ENCODE measurements around the gene CREB1.

The CREB1 gene

GRCh38 chr2:207531032-207531952 lies 1.5 kb downstream of the CREB1 start:
- 0 out of 2 replicates have a peak, but pooled peaks have one; percentile 5 for TF ChIP-seq ZNF335 (tag by site-specific recombination; conservative IDR thresholded peaks at IDR 0.05)
- TF ChIP-seq ZNF394 (tag by site-specific recombination; IDR thresholded peaks at IDR 0.05; ENCODE audit: borderline replicate concordance): no peak
- TF ChIP-seq ZBTB20 (tag by site-specific recombination; IDR thresholded peaks at IDR 0.05): peak; percentile 49; the same call in 1 of the 2 replicates
- 0 out of 2 replicates have a peak, but pooled peaks have one; percentile 7 for TF ChIP-seq ZBTB10 (tag by site-specific recombination; IDR thresholded peaks at IDR 0.05)
- Histone ChIP-seq H3K4me3 (ENCODE audit: low read depth, low read length) (peak overlapping the region; percentile 96), H3K36me3 (ENCODE audit: control insufficient read depth in 2 of 2, insufficient read depth in 1 of 2, low read length in 2 of 2) (no peaks in the 10 kb centered on the region; a peak in 1 of 3 replicates), H3K27ac (ENCODE audit: extremely low read depth, low read depth, low read length) (peak overlapping the region; percentile 82), H3K4me1 (ENCODE audit: control insufficient read depth, insufficient read depth, low read length) (peaks cover 3% of the 10 kb centered on the region; the same call in 1 of the 2 replicates), H3K9me3 (ENCODE audit: control insufficient read depth, insufficient read depth, low read depth, low read length) (no peaks in the 10 kb centered on the region)
- CTCF ChIA-PET: interaction anchor here (0.6 to 1.0 kb wide), 4 partner anchors 106 to 509 kb away, joined by 3 to 4 read pairs (median 3); no protein-coding TSS in a partner anchor
- POLR2A ChIA-PET: interaction anchor here (0.7 to 2.2 kb wide), 5 partner anchors 8 to 195 kb away, joined by 3 to 22 read pairs (median 8); partner anchors contain the start of genes CCNYL1 and METTL21A

DNA sequence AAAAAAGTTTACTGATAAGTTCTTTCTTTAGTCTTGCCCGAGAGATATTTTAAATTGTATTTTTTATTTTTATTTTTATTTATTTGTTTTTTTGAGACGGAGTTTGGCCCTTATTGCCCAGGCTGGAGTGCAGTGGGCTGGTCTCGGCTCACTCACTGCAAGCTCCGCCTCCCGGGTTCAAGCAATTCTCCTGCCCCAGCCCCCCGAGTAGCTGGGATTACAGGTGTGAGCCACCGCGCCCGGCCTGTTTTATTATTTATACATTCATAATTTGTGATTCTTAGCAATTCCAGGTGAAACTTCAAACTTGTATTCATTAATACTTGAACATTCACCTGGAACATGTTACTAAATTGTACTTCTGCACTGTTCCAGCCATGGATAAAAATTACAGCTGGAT lies 2.9 kb downstream of the CREB1 start:
- no peaks in the 10 kb centered on the region for H3K9me3 ChIP-seq (ENCODE audit: control insufficient read depth, insufficient read depth, low read depth, low read length)
- POLR2A ChIA-PET: interaction anchor here (0.7 to 1.3 kb wide), 2 partner anchors 72 to 93 kb away, joined by 3 to 4 read pairs; partner anchors contain the start of gene METTL21A
- no peak overlapping the region for H3K27ac ChIP-seq (ENCODE audit: extremely low read depth, low read depth, low read length)
- TF ChIP-seq ZNF76 (tag by site-specific recombination; IDR thresholded peaks at IDR 0.05; ENCODE audit: borderline replicate concordance, low read depth): no peak
- no peaks in the 10 kb centered on the region; a peak in 1 of 3 replicates for H3K36me3 ChIP-seq (ENCODE audit: control insufficient read depth in 2 of 2, insufficient read depth in 1 of 2, low read length in 2 of 2)
- no peak overlapping the region for H3K4me3 ChIP-seq (ENCODE audit: low read depth, low read length)
- CTCF ChIA-PET: interaction anchor here (0.5 to 0.7 kb wide), 4 partner anchors 100 to 716 kb away, joined by 3 to 5 read pairs (median 4); no protein-coding TSS in a partner anchor
- peaks cover 3% of the 10 kb centered on the region; the same call in 1 of the 2 replicates for H3K4me1 ChIP-seq (ENCODE audit: control insufficient read depth, insufficient read depth, low read length)

DNA sequence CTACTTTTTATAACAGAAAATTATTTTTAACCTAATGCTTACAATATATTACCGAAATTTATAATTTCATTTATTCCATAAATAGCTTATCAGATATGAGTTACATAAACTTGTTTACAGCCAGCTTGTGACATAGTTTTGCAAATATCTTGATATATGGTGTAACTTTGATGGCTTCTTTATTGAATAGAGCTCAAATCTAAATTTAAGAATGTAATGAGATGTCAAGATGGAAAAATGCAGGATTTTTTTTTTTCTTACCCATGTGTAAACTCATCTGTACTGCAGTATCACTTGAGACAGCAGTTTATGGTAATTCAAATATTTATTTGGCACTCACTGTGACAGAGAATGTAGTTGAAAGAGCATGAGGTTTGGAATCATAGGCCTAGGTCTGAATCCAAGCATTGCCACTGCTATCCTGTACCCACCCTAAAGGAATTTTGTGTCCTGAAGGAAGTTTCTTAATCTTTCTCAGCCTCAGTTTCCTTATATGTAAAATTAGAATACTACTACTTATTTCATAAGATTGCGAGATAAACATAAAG lies 3.8 kb downstream of the CREB1 start:
- TF ChIP-seq ZNF654 (tag by site-specific recombination; IDR thresholded peaks at IDR 0.05; ENCODE audit: low read depth): no peak
- no peak for TF ChIP-seq ZNF132 (tag by site-specific recombination; IDR thresholded peaks at IDR 0.05; ENCODE audit: borderline replicate concordance)
- TF ChIP-seq PRDM6 (tag by site-specific recombination; IDR thresholded peaks at IDR 0.05): peak; percentile 12; the same call in 1 of the 2 replicates
- POLR2A ChIA-PET: interaction anchor here (0.6 to 1.3 kb wide), 3 partner anchors 92 to 178 kb away, joined by 3 to 4 read pairs (median 4); partner anchors contain the start of genes CCNYL1 and METTL21A
- no peaks in the 10 kb centered on the region; a peak in 1 of 3 replicates for H3K36me3 ChIP-seq (ENCODE audit: control insufficient read depth in 2 of 2, insufficient read depth in 1 of 2, low read length in 2 of 2)
- H3K9me3 ChIP-seq (ENCODE audit: control insufficient read depth, insufficient read depth, low read depth, low read length): no peaks in the 10 kb centered on the region
- CTCF ChIA-PET: interaction anchor here (0.7 kb wide), 2 partner anchors 99 to 427 kb away, joined by 3 to 4 read pairs; no protein-coding TSS in a partner anchor
- H3K27ac ChIP-seq (ENCODE audit: extremely low read depth, low read depth, low read length): no peak overlapping the region
- no peak overlapping the region for H3K4me3 ChIP-seq (ENCODE audit: low read depth, low read length)
- peaks cover 3% of the 10 kb centered on the region; the same call in 1 of the 2 replicates for H3K4me1 ChIP-seq (ENCODE audit: control insufficient read depth, insufficient read depth, low read length)

DNA sequence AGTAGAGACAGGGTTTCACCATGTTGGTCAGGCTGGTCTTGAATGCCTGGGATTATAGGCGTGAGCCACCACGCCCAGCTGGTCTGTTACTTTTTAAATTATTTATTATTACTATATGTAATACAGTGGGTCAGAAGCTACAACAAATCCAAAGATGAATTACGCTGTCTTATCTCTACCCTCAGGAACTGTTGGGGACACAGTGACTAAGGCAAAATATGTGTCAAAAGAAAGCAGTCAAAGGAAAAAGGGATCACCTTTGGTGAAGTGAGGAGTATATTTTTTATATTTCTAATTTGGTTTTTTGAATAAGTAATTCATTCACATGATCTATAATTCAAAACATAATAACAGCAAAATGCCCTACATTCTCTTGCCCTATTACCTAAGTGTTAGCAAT lies 4.7 kb downstream of the CREB1 start:
- H3K4me3 ChIP-seq (ENCODE audit: low read depth, low read length): no peak overlapping the region
- no peak overlapping the region for H3K27ac ChIP-seq (ENCODE audit: extremely low read depth, low read depth, low read length)
- no peaks in the 10 kb centered on the region; a peak in 1 of 3 replicates for H3K36me3 ChIP-seq (ENCODE audit: control insufficient read depth in 2 of 2, insufficient read depth in 1 of 2, low read length in 2 of 2)
- POLR2A ChIA-PET: no interaction called here
- peaks cover 3% of the 10 kb centered on the region; the same call in 1 of the 2 replicates for H3K4me1 ChIP-seq (ENCODE audit: control insufficient read depth, insufficient read depth, low read length)
- TF ChIP-seq ZNF404 (tag by site-specific recombination; IDR thresholded peaks at IDR 0.05): no peak
- TF ChIP-seq ZNF626 (tag by site-specific recombination; IDR thresholded peaks at IDR 0.05): no peak
- no peak for TF ChIP-seq ZNF624 (tag by site-specific recombination; IDR thresholded peaks at IDR 0.05)
- no peak for TF ChIP-seq ZNF544 (tag by site-specific recombination; IDR thresholded peaks at IDR 0.05)
- TF ChIP-seq PRDM6 (tag by site-specific recombination; IDR thresholded peaks at IDR 0.05): no peak
- no peak for TF ChIP-seq ZNF560 (tag by site-specific recombination; IDR thresholded peaks at IDR 0.05; ENCODE audit: borderline replicate concordance)
- CTCF ChIA-PET: interaction anchor here (0.6 to 0.8 kb wide), 2 partner anchors 83 to 178 kb away, joined by 3 read pairs; no protein-coding TSS in a partner anchor
- H3K9me3 ChIP-seq (ENCODE audit: control insufficient read depth, insufficient read depth, low read depth, low read length): no peaks in the 10 kb centered on the region

All from HEK293 (cell line).